Stomach smooth muscle (tissue), 2 donors: Measurements from ENCODE around the gene ABHD17C.

Experiments
- H3K27ac ChIP-seq: one replicate; pipeline ENCODE4 v1.7.0; 2013; ENCODE audit warnings: mild to moderate bottlenecking, low read length, inconsistent platforms
- H3K27me3 ChIP-seq, 2 donors: one replicate each; pipeline ENCODE4 v1.7.0; 2013; ENCODE audit warnings: low read length in 2 of 2; ENCODE audit not compliant: insufficient read depth in 2 of 2, control insufficient read depth in 1 of 2
- H3K36me3 ChIP-seq, 2 donors: one replicate each; pipeline ENCODE4 v1.7.0; 2013; ENCODE audit warnings: low read length in 2 of 2; ENCODE audit not compliant: control insufficient read depth in 2 of 2, insufficient read depth in 2 of 2
- H3K4me1 ChIP-seq: one replicate; pipeline ENCODE4 v1.7.0; 2013; ENCODE audit warnings: low read length; ENCODE audit not compliant: control insufficient read depth, insufficient read depth
- H3K4me3 ChIP-seq, 2 donors: one replicate each; pipeline ENCODE4 v1.7.0; 2013; ENCODE audit warnings: low read length in 2 of 2
- H3K9ac ChIP-seq, 2 donors: one replicate each; pipeline ENCODE4 v1.7.0; 2013; ENCODE audit warnings: low read length in 2 of 2, mild to moderate bottlenecking in 1 of 2
- H3K9me3 ChIP-seq, 2 donors: one replicate each; pipeline ENCODE4 v1.7.0; 2013; ENCODE audit warnings: low read length in 2 of 2; ENCODE audit not compliant: control insufficient read depth in 2 of 2
- donor health status: healthy.
- donor health status: Pancreatic carcinoma.

ABHD17C gene

DNA sequence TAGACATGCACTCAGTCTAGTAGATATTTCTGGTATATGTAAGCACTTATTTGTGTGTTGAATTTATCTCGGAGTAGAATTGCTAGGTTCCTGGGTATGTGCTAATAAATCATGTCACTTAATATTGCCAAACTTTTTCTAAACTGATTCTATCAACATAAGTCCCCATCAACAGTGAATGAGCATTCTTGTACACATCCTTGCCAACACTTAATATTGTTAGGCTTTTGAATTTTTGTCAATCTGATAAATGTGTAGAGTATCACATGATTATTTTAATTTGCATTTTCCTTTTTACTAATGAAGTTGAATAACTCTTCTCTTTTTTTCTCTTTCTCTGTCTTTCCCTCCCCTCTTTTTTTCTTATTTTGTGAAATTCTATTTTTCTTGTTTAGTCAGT lies 50.8 kb downstream of the ABHD17C start:
- Histone ChIP-seq H3K9me3 (no peaks in the 10 kb centered on the region), H3K36me3 (peaks cover 3 to 5% of the 10 kb centered on the region in 2 donors), H3K4me1 (no peaks in the 10 kb centered on the region), H3K4me3 (no peak overlapping the region), H3K9ac (no peak overlapping the region), H3K27ac (no peak overlapping the region), H3K27me3 (no peaks in the 10 kb centered on the region)

DNA sequence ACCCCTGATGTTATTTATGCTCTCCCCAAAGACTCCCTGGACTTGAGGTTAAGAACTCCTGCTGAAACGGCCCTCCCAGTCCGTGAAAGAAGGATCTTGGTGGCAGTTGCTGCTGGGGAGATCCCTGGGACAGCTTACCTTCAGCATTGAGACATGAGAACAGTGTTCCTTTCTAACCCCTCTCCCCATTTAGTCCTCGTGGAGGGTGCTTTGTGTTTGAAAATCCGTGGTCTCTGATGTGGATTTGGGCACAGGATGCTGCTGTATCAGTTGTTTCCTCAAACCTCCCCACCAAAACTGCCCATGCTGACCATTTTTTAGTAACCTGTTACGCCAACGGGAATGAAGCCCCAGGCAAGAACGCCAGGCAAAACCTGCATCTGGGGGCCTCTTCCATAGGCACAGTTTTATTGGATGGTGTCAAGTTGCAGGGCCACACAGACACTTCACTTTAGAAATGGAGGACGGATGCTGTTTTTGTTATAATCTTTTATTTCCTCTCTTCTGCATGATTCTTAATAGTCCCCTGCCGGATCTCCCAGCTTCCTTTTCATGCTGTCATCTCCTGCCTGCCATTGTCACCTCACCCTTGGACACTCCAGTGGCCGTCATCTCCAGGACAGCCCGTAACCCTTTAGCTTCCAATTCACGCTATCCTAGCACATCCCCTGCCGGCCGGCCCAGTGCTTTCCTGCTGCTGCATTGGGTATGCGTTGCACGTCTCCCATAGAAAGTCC lies 52.4 kb downstream of the ABHD17C start:
- Histone ChIP-seq H3K27me3 (no peaks in the 10 kb centered on the region), H3K4me3 (no peak overlapping the region), H3K9ac (no peak overlapping the region), H3K36me3 (peaks cover 3 to 8% of the 10 kb centered on the region in 2 donors), H3K9me3 (no peaks in the 10 kb centered on the region), H3K4me1 (no peaks in the 10 kb centered on the region), H3K27ac (no peak overlapping the region)

DNA sequence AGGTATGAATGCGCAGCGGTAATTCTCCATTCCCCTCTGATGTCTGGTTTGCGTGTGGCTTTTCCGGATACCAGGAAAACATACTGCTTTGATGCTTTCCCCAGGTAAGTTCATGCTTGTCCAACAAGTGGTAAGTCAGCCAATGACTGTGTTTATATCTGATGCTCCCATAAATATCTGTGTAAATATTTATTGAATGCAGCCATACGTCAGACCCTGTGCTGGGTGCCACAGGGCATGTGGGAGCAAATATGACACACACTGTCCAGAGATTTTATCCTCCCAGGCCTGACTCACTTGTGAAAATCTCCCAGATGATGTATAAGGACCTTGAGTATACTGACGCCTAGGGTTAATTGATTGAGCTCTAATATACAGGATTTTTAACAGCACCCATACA lies 54.5 kb downstream of the ABHD17C start:
- H3K27ac ChIP-seq = no peak overlapping the region
- no peaks in the 10 kb centered on the region for H3K4me1 ChIP-seq
- no peaks in the 10 kb centered on the region for H3K9me3 ChIP-seq
- H3K9ac ChIP-seq = no peak overlapping the region
- no peaks in the 10 kb centered on the region for H3K27me3 ChIP-seq
- H3K36me3 ChIP-seq = peaks cover 5 to 11% of the 10 kb centered on the region in 2 donors
- H3K4me3 ChIP-seq = no peak overlapping the region

DNA sequence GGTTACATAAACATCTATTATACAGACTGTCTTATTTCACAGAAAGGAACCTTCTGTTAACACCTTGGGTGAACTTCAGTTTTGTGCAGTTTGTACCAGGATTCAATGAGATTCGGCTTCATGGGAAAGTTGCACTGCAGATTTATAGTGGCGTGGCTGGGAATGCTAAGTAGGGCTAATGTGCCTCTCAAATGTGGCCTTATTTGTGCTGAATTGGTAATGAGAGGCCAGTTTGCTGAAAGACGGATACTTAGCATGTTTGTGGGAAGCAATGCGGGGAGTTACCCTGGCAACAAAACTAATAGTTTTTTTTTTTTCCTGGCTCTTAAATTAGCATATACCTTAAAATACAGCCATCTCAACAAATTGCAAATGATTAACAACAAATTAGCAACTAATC lies 55.5 kb downstream of the ABHD17C start:
- H3K27me3 ChIP-seq = no peaks in the 10 kb centered on the region
- peaks cover 5 to 11% of the 10 kb centered on the region in 2 donors for H3K36me3 ChIP-seq
- no peak overlapping the region for H3K27ac ChIP-seq
- no peak overlapping the region for H3K9ac ChIP-seq
- no peak overlapping the region for H3K4me3 ChIP-seq
- H3K9me3 ChIP-seq = no peaks in the 10 kb centered on the region
- H3K4me1 ChIP-seq = no peaks in the 10 kb centered on the region

DNA sequence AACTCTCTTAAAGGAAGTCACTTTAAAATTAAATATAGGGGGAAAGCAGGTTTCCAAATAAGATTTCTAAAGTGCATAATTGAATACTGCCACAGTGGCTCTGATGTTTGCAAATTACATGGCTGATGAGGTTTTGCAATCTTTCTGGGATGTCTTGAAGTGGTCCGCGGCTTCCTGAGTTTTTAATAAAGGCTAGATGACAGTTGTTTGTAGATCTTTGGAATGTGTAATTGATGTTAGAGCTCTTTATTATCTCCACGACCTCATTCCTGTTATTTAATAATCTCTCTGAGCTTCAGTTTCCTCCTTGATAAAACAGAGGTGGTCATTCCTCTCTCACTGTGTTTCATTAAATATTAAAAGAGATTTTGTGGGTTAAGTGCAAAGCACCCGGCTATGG lies 57.1 kb downstream of the ABHD17C start:
- no peaks in the 10 kb centered on the region for H3K4me1 ChIP-seq
- no peak overlapping the region for H3K27ac ChIP-seq
- H3K9ac ChIP-seq = no peak overlapping the region
- no peak overlapping the region for H3K4me3 ChIP-seq
- H3K36me3 ChIP-seq = peaks cover 5 to 11% of the 10 kb centered on the region in 2 donors
- no peaks in the 10 kb centered on the region for H3K27me3 ChIP-seq
- no peaks in the 10 kb centered on the region for H3K9me3 ChIP-seq

DNA sequence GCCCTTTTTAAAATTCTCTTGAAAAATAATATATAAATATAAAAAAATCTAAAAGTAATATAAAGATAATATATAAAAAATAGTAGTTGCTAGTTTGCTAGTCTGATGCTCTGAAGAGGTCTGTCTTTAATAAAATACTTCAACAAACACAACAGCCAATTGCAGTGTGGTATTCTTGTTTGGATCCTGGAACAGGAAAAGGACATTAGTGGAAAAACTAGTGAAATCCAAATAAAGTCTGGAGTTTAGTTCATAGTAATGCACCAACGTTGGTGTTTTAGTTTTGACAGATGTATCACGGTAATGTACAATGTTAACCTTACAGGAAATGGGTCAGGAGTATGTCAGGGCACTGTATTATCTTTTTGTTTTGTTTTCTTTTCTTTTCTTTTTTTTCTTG lies 58.1 kb downstream of the ABHD17C start:
- no peaks in the 10 kb centered on the region for H3K9me3 ChIP-seq
- H3K27ac ChIP-seq = no peak overlapping the region
- no peaks in the 10 kb centered on the region for H3K4me1 ChIP-seq
- H3K4me3 ChIP-seq = no peak overlapping the region
- no peak overlapping the region for H3K9ac ChIP-seq
- H3K27me3 ChIP-seq = no peaks in the 10 kb centered on the region
- peaks cover 5 to 11% of the 10 kb centered on the region in 2 donors for H3K36me3 ChIP-seq

DNA sequence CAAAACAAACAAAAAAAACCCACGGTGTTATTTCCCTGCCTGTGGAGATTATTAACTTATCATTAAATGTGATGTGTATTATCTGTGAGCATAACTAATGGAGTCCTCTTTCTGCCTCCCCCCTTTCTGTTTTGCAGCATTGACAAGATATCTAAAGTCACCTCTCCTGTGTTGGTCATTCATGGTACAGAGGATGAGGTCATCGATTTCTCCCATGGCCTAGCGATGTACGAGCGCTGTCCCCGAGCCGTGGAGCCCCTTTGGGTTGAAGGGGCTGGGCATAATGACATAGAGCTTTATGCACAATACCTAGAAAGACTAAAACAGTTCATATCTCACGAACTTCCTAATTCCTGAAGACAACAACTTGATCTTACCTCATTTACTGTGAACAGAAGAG lies 58.9 kb downstream of the ABHD17C start:
- Histone ChIP-seq H3K9ac (no peak overlapping the region), H3K4me3 (no peak overlapping the region), H3K27me3 (no peaks in the 10 kb centered on the region), H3K27ac (no peak overlapping the region), H3K9me3 (no peaks in the 10 kb centered on the region), H3K4me1 (no peaks in the 10 kb centered on the region), H3K36me3 (peaks cover 5 to 11% of the 10 kb centered on the region in 2 donors)

DNA sequence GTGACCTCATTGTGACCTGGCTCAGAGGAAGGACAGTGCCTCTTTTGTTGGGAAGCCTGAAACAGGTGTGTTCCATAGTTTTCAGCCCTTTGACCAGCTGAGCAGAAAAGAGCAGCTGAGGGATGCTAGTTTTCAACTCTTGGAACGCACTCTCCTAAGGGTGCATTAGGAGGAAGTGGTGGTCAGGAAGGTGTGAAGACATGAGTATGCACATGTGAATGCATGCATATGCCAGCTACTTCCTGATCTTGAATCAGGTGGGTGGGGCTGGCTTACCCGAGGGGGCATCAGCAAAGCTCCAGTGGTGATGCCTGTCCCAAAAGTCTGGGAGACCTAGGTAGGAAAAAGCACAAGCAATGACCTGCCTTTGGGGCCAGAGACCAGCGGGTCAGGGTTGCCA lies 60.8 kb downstream of the ABHD17C start:
- Histone ChIP-seq H3K27ac (no peak overlapping the region), H3K27me3 (no peaks in the 10 kb centered on the region)

DNA sequence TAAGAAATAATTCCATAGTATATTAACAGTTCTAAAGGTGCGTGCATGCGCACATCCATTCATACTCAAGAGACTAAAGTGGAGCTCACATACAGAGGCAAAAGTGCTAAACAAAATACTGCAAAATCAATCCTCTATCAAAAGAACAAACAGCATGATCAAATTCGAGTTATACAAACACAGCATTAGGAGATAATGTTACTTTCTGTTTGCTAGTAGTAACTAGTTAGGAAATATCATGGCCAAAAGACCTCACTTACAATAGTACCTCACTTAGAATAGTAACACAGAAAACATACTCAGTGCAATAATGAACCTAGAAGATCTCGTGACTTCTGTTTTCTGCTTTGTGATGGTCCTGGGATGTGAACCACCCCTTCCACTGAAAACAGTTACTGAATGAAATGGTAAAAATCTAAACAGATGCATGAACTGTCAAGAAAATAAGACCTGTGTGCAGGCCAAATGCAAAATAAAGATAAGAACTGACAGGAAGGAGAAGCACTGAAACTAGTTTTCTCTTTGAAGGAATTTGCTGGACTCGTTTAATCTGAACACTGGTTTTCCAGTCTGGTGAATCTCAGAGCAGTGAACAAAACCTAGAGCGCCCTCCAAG lies 63.1 kb downstream of the ABHD17C start:
- no peak overlapping the region for H3K9ac ChIP-seq
- no peaks in the 10 kb centered on the region for H3K27me3 ChIP-seq
- H3K27ac ChIP-seq = no peak overlapping the region
- H3K36me3 ChIP-seq = peaks cover 2 to 3% of the 10 kb centered on the region in 2 donors
- H3K9me3 ChIP-seq = no peaks in the 10 kb centered on the region
- no peak overlapping the region for H3K4me3 ChIP-seq
- no peaks in the 10 kb centered on the region for H3K4me1 ChIP-seq

More for the DNA sequence above, 60.8 kb downstream of the ABHD17C start:
- Histone ChIP-seq H3K9ac (no peak overlapping the region), H3K4me3 (no peak overlapping the region), H3K4me1 (no peaks in the 10 kb centered on the region), H3K9me3 (no peaks in the 10 kb centered on the region), H3K36me3 (peaks cover 2 to 6% of the 10 kb centered on the region in 2 donors)

DNA sequence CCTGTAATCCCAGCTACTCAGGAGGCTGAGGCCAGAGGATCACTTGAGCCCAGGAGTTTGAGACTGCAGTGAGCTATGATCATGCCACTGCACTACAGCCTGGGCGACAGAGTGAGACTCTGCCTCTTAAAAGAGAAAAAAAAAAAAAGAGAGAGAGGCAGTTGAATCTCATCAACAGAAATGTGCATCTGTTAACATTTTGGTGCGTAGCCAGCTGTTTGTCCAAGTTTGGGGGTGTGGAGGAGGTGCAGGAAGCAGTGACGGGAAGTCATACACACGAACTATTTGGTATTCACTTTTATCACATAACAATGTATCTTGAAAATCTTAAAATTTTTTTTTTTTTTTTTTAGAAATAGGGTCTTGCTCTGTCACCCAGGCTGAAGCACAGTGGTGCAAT lies 65.8 kb downstream of the ABHD17C start:
- no peak overlapping the region for H3K27ac ChIP-seq
- H3K9me3 ChIP-seq = no peaks in the 10 kb centered on the region
- H3K27me3 ChIP-seq = no peaks in the 10 kb centered on the region
- H3K36me3 ChIP-seq = no peaks in the 10 kb centered on the region
- no peaks in the 10 kb centered on the region for H3K4me1 ChIP-seq
- H3K9ac ChIP-seq = no peak overlapping the region
- no peak overlapping the region for H3K4me3 ChIP-seq

DNA sequence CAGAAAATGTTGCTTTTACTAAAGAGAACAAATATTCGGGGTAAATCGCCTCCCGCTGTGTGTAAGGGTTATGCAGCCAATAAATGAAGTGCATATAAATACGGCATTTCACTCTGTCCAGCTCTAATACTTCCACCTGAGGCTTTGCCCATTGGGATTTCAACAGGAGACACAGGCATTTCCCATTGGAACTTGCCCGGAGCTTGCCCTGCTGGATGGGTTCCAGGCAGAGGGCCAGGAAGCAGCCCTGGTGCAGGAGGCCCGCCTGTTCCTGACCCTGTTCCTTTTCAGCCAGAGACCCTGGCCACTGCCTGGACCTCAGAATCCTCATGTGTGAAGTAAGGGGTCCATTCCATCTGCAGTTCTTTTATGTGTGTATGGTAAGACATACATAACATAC lies 66.6 kb downstream of the ABHD17C start:
- H3K27ac ChIP-seq = no peak overlapping the region
- H3K9me3 ChIP-seq = no peaks in the 10 kb centered on the region
- no peaks in the 10 kb centered on the region for H3K27me3 ChIP-seq
- no peak overlapping the region for H3K9ac ChIP-seq
- no peak overlapping the region for H3K4me3 ChIP-seq
- no peaks in the 10 kb centered on the region for H3K4me1 ChIP-seq
- H3K36me3 ChIP-seq = no peaks in the 10 kb centered on the region
